ENCODE results near the gene VKORC1. TPM values are rescaled to one million over a fixed set of nuclear protein-coding genes. Genes with fewer than 3 reads are reported as not detected.
"Not testable (repeated sequence)": the region's sequence is repeated elsewhere in the genome, so short reads cannot be mapped to it uniquely, and the experiment has no call there.

The VKORC1 gene
- total RNA-seq, 1 donor from 2014 or later = 72.7 TPM

GRCh38 chr16:31141489-31142108, 47.0 kb upstream of the VKORC1 start:
- ATAC-seq (no peak), DNase-seq (peak; percentile 70)
- TF ChIP-seq, protein P1, sequence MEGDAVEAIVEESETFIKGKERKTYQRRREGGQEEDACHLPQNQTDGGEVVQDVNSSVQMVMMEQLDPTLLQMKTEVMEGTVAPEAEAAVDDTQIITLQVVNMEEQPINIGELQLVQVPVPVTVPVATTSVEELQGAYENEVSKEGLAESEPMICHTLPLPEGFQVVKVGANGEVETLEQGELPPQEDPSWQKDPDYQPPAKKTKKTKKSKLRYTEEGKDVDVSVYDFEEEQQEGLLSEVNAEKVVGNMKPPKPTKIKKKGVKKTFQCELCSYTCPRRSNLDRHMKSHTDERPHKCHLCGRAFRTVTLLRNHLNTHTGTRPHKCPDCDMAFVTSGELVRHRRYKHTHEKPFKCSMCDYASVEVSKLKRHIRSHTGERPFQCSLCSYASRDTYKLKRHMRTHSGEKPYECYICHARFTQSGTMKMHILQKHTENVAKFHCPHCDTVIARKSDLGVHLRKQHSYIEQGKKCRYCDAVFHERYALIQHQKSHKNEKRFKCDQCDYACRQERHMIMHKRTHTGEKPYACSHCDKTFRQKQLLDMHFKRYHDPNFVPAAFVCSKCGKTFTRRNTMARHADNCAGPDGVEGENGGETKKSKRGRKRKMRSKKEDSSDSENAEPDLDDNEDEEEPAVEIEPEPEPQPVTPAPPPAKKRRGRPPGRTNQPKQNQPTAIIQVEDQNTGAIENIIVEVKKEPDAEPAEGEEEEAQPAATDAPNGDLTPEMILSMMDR (IDR thresholded peaks at IDR 0.05) = no peak
- Histone ChIP-seq H3K27ac (peak overlapping the region; percentile 80), H3K27me3 (no peaks in the 10 kb centered on the region), H3K4me3 (peak overlapping the region; percentile 37), H3K9me3 (no peaks in the 10 kb centered on the region), H3K4me1 (peaks cover 18% of the 10 kb centered on the region), H3K36me3 (no peaks in the 10 kb centered on the region)
- intact Hi-C loops (cut with DNase I) = no loop called here

DNA sequence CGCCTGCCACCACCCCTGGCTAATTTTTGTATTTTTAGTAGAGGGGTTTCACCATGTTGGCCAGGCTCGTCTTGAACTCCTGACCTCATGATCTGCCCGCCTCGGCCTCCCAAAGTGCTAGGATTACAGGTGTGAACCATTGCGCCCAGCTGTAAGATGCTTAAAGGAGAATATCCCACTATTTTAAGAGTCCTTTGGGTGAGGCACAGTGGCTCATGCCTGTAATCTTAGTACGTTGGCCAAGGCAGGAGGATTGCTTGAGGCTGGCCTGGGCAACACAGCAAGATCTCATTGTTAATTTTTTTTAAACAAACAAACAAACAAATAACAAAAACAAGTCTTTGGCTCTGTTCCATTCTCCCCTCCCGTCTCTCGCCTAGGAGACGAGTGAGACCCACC, 46.5 kb upstream of the VKORC1 start:
- H3K36me3 ChIP-seq; H3K4me3 ChIP-seq; intact Hi-C loops (cut with DNase I); ATAC-seq; H3K9me3 ChIP-seq; DNase-seq; H3K27me3 ChIP-seq: not testable (repeated sequence)
- H3K4me1 ChIP-seq = peaks cover 18% of the 10 kb centered on the region
- peak overlapping the region; percentile 80 for H3K27ac ChIP-seq

DNA sequence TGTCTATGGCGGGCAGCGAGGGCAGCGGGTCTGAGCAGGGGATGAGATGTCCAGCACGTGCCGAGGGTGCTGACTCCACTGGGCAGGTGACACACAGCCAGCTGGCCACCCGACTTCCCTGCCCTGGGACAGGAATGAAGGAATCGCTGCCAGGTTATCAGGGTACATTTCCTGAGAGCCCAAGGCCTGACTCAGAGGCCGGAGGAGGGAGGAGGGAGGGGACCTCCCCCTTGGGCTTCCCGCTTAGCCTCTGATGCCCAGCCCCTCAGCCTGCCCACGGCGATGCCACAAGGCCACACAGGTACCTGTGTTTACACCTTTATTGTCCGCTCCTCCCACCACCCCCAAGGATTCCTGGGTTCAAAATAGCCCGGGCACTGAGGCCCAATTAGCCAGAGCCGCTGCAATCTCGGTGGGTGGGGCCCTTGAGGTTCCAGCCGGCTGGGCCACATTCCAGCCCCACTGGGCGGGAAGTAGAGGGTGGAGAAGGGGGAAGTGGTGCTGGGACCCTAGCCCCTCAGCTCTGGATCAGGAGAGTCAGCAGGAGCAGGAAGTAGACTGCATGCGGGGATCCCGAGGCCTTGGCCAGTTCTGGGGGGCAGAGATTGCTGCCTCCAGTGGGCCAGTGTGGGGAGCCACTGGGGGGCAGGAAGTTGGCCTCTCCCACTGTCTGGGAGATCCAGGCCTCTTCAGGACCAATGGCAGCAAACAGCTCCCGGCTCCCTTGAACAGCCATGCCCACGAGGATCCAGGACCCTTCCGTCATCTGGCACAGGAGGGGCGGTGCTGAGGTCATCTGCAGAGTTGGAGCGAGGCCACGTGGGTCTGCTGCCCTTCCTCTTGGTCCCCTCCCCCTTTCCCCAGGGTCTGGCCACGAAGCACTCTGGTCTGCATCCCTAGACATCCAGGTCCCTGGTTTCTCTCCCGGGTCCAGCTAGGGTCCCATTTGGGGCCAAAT, 44.3 kb upstream of the VKORC1 start:
- ATAC-seq = peak; percentile 56
- Histone ChIP-seq H3K4me1 (peaks cover 24% of the 10 kb centered on the region), H3K4me3 (peak overlapping the region; percentile 25), H3K36me3 (no peaks in the 10 kb centered on the region), H3K27ac (peak overlapping the region; percentile 70), H3K27me3 (no peaks in the 10 kb centered on the region), H3K9me3 (no peaks in the 10 kb centered on the region)
- DNase-seq = peak; percentile 92
- TF ChIP-seq, protein P1 (IDR thresholded peaks at IDR 0.05) = no peak
- intact Hi-C loops (cut with DNase I) = no loop called here

- intact Hi-C loops (cut with DNase I); DNase-seq; ATAC-seq; H3K27me3 ChIP-seq; H3K9me3 ChIP-seq; H3K27ac ChIP-seq; H3K36me3 ChIP-seq; H3K4me3 ChIP-seq: not testable (repeated sequence)
- peaks cover 26% of the 10 kb centered on the region for H3K4me1 ChIP-seq
Measured at GRCh38 chr16:31136822-31137499, 42.4 kb upstream of the VKORC1 start.

GRCh38 chr16:31136287-31136662, 41.7 kb upstream of the VKORC1 start:
- Histone ChIP-seq H3K27me3 (no peaks in the 10 kb centered on the region), H3K9me3 (no peaks in the 10 kb centered on the region), H3K27ac (no peak overlapping the region), H3K4me1 (peaks cover 20% of the 10 kb centered on the region), H3K36me3 (peaks cover 8% of the 10 kb centered on the region), H3K4me3 (no peak overlapping the region)
- DNase-seq (no peak), ATAC-seq (no peak)
- TF ChIP-seq, protein P1 (IDR thresholded peaks at IDR 0.05) = no peak
- intact Hi-C loops (cut with DNase I) = no loop called here

GRCh38 chr16:31135535-31136286, 41.1 kb upstream of the VKORC1 start, which contains the start of gene PRSS8:
Gene PRSS8, minus strand, starts transcription at chr16:31135727. Its CDS starts 229 bp downstream, at chr16:31135498.
- Histone ChIP-seq H3K4me3 (peak within 1 kb of the TSS; percentile 58), H3K27me3 (no peaks in the 10 kb centered on the region), H3K36me3 (peaks cover 13% of the 10 kb centered on the region), H3K4me1 (peaks cover 16% of the 10 kb centered on the region), H3K9me3 (no peaks in the 10 kb centered on the region), H3K27ac (peak within 1 kb of the TSS; percentile 81)
- intact Hi-C loops (cut with DNase I) = no loop called here
- ATAC-seq (peak; percentile 71), DNase-seq (peak; percentile 95)
- TF ChIP-seq, protein P1 (IDR thresholded peaks at IDR 0.05) = no peak
